Breast epithelium (tissue), 3 donors: Measurements from ENCODE around the gene MDM4.

Experiments used
- CTCF ChIP-seq, 3 donors: fragments of 450-650 bp; IDR thresholded peaks; one replicate each; pipeline ENCODE4 v1.5.1; 2016 to 2017; ENCODE audit warnings: antibody characterized with exemption in 3 of 3, mild to moderate bottlenecking in 3 of 3, moderate library complexity in 3 of 3
- POLR2A ChIP-seq: fragments of 450-650 bp; IDR thresholded peaks from one replicate; pipeline ENCODE4 v1.6.1; 2016; ENCODE audit warnings: antibody characterized with exemption, mild to moderate bottlenecking, moderate library complexity

- TF ChIP-seq CTCF (IDR thresholded peaks at IDR 0.05) (no peak), POLR2A (no peak)
Observed at GRCh38 chr1:204505674-204506200, 10.5 kb upstream of the MDM4 start.
